Esophagus (tissue), 2 donors: Measurements from ENCODE around the gene NSG1. TPM values are rescaled to one million over a fixed set of nuclear protein-coding genes. Genes with fewer than 3 reads are reported as not detected.

Source experiments
- H3K27ac ChIP-seq, 2 donors: one replicate each; pipeline ENCODE4 v1.5.1; 2013; ENCODE audit warnings: low read depth in 2 of 2, mild to moderate bottlenecking in 2 of 2, inconsistent platforms in 1 of 2, low read length in 1 of 2, moderate library complexity in 1 of 2
- H3K27me3 ChIP-seq, 2 donors: one replicate each; pipeline ENCODE4 v1.6.1; 2013; ENCODE audit warnings: low read length in 2 of 2, control low read depth in 1 of 2, mild to moderate bottlenecking in 1 of 2; ENCODE audit not compliant: insufficient read depth in 2 of 2, control insufficient read depth in 1 of 2
- H3K36me3 ChIP-seq, 2 donors: one replicate each; pipeline ENCODE4 v1.6.1; 2013; ENCODE audit warnings: low read length in 1 of 2; ENCODE audit not compliant: control insufficient read depth in 2 of 2, insufficient read depth in 2 of 2
- H3K4me1 ChIP-seq, 2 donors: one replicate each; pipeline ENCODE4 v1.6.1; 2013; ENCODE audit warnings: low read length in 1 of 2; ENCODE audit not compliant: control insufficient read depth in 2 of 2, insufficient read depth in 2 of 2
- H3K4me3 ChIP-seq, 2 donors: one replicate each; pipeline ENCODE4 v1.5.1; 2013; ENCODE audit warnings: low read length in 2 of 2, mild to moderate bottlenecking in 2 of 2, low read depth in 1 of 2, moderate library complexity in 1 of 2
- H3K9me3 ChIP-seq, 2 donors: one replicate each; pipeline ENCODE4 v1.6.1; 2013; ENCODE audit warnings: mild to moderate bottlenecking in 2 of 2, low read depth in 1 of 2, low read length in 1 of 2, moderate library complexity in 1 of 2; ENCODE audit not compliant: control insufficient read depth in 2 of 2, insufficient read depth in 1 of 2
- WGBS, 2 donors: extraction: QIAGEN DNeasy Blood & Tissue Kit; methylation state at CpG; one replicate each; pipeline ENCODE4 v1.1.7; 2013; 5-methylcytosine and 5-hydroxymethylcytosine counted together
- polyA plus RNA-seq, 2 donors: library from polyadenylated mRNA; stranded (reverse); fragments of 200-250 nt; gene quantifications; one replicate each; pipeline ENCODE4 v1.2.3, GENCODE V29; 2013
- donor health status: healthy with polysubstance abuse.
- donor health status: Bipolar disorder and iron deficiency.

The NSG1 gene
- polyA plus RNA-seq, 2 donors = 11.3 to 23.6 TPM

GRCh38 chr4:4440333-4441061, 53.6 kb downstream of the NSG1 start:
- no peaks in the 10 kb centered on the region for H3K27me3 ChIP-seq
- 76 to 83% methylated on average over 2 of the region's 2 CpGs for WGBS, 2 donors
- H3K36me3 ChIP-seq = peaks cover 3 to 7% of the 10 kb centered on the region in 2 donors

GRCh38 chr4:4443821-4444220, 56.9 kb downstream of the NSG1 start:
- Histone ChIP-seq H3K27me3 (no peaks in the 10 kb centered on the region), H3K9me3 (no peaks in the 10 kb centered on the region), H3K4me1 (no peaks in the 10 kb centered on the region), H3K27ac (no peak overlapping the region), H3K4me3 (no peak overlapping the region), H3K36me3 (no peaks in the 10 kb centered on the region)
- WGBS, 2 donors = 69 to 91% methylated on average over 2 of the region's 2 CpGs

More at GRCh38 chr4:4440333-4441061, 53.6 kb downstream of the NSG1 start:
- no peaks in the 10 kb centered on the region for H3K4me1 ChIP-seq
- no peaks in the 10 kb centered on the region for H3K9me3 ChIP-seq
- no peak overlapping the region for H3K27ac ChIP-seq
- no peak overlapping the region for H3K4me3 ChIP-seq

- no peaks in the 10 kb centered on the region for H3K9me3 ChIP-seq
- no peak overlapping the region for H3K27ac ChIP-seq
- no peaks in the 10 kb centered on the region for H3K36me3 ChIP-seq
- no peak overlapping the region for H3K4me3 ChIP-seq
- H3K4me1 ChIP-seq = no peaks in the 10 kb centered on the region
- H3K27me3 ChIP-seq = no peaks in the 10 kb centered on the region
These were observed 59.5 kb downstream of the NSG1 start for GRCh38 chr4:4446434-4446833.

GRCh38 chr4:4455210-4455865, 68.4 kb downstream of the NSG1 start:
- Histone ChIP-seq H3K36me3 (peaks cover 10 to 33% of the 10 kb centered on the region in 2 donors), H3K9me3 (no peaks in the 10 kb centered on the region), H3K4me1 (no peaks in the 10 kb centered on the region), H3K27me3 (no peaks in the 10 kb centered on the region), H3K4me3 (no peak overlapping the region), H3K27ac (no peak overlapping the region)
- WGBS, 2 donors = 85 to 89% methylated on average over 5 of the region's 5 CpGs

- H3K9me3 ChIP-seq = no peaks in the 10 kb centered on the region
- no peaks in the 10 kb centered on the region for H3K27me3 ChIP-seq
- WGBS, 2 donors = 89 to 90% methylated on average over 7 of the region's 7 CpGs
- H3K27ac ChIP-seq = no peak overlapping the region
- peaks cover 10 to 33% of the 10 kb centered on the region in 2 donors for H3K36me3 ChIP-seq
- H3K4me3 ChIP-seq = no peak overlapping the region
- H3K4me1 ChIP-seq = no peaks in the 10 kb centered on the region
These were observed 69.4 kb downstream of the NSG1 start for GRCh38 chr4:4456351-4456750.

- 91 to 97% methylated on average over 8 of the region's 8 CpGs for WGBS, 2 donors
- H3K4me1 ChIP-seq = no peaks in the 10 kb centered on the region
- H3K27me3 ChIP-seq = no peaks in the 10 kb centered on the region
- H3K9me3 ChIP-seq = no peaks in the 10 kb centered on the region
- H3K4me3 ChIP-seq = no peak overlapping the region
- H3K27ac ChIP-seq = no peak overlapping the region
- peaks cover 10 to 33% of the 10 kb centered on the region in 2 donors for H3K36me3 ChIP-seq
These were observed 70.1 kb downstream of the NSG1 start for GRCh38 chr4:4456816-4457578.

- 72 to 88% methylated on average over 5 of the region's 5 CpGs for whole genome bisulfite sequencing, 2 donors
- Histone ChIP-seq H3K4me1 (no peaks in the 10 kb centered on the region), H3K9me3 (no peaks in the 10 kb centered on the region), H3K27me3 (no peaks in the 10 kb centered on the region), H3K36me3 (peaks cover 10 to 31% of the 10 kb centered on the region in 2 donors), H3K27ac (no peak overlapping the region), H3K4me3 (no peak overlapping the region)
These were observed 71.1 kb downstream of the NSG1 start for GRCh38 chr4:4457803-4458553.

- Histone ChIP-seq H3K9me3 (no peaks in the 10 kb centered on the region), H3K27ac (no peak overlapping the region), H3K4me1 (no peaks in the 10 kb centered on the region), H3K27me3 (no peaks in the 10 kb centered on the region), H3K4me3 (no peak overlapping the region), H3K36me3 (peaks cover 10 to 24% of the 10 kb centered on the region in 2 donors)
- 95 to 96% methylated on average over 5 of the region's 5 CpGs for WGBS, 2 donors
These were observed 72.3 kb downstream of the NSG1 start for GRCh38 chr4:4459181-4459580.

GRCh38 chr4:4460759-4461158, 73.9 kb downstream of the NSG1 start:
- Histone ChIP-seq H3K4me1 (no peaks in the 10 kb centered on the region), H3K36me3 (peaks cover 8 to 24% of the 10 kb centered on the region in 2 donors), H3K27me3 (no peaks in the 10 kb centered on the region), H3K9me3 (no peaks in the 10 kb centered on the region), H3K27ac (no peak overlapping the region), H3K4me3 (no peak overlapping the region)
- 91 to 92% methylated on average over 6 of the region's 6 CpGs for WGBS, 2 donors
